ENCODE results near the gene DDX49.

DDX49 gene, protein sequence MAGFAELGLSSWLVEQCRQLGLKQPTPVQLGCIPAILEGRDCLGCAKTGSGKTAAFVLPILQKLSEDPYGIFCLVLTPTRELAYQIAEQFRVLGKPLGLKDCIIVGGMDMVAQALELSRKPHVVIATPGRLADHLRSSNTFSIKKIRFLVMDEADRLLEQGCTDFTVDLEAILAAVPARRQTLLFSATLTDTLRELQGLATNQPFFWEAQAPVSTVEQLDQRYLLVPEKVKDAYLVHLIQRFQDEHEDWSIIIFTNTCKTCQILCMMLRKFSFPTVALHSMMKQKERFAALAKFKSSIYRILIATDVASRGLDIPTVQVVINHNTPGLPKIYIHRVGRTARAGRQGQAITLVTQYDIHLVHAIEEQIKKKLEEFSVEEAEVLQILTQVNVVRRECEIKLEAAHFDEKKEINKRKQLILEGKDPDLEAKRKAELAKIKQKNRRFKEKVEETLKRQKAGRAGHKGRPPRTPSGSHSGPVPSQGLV

DNA sequence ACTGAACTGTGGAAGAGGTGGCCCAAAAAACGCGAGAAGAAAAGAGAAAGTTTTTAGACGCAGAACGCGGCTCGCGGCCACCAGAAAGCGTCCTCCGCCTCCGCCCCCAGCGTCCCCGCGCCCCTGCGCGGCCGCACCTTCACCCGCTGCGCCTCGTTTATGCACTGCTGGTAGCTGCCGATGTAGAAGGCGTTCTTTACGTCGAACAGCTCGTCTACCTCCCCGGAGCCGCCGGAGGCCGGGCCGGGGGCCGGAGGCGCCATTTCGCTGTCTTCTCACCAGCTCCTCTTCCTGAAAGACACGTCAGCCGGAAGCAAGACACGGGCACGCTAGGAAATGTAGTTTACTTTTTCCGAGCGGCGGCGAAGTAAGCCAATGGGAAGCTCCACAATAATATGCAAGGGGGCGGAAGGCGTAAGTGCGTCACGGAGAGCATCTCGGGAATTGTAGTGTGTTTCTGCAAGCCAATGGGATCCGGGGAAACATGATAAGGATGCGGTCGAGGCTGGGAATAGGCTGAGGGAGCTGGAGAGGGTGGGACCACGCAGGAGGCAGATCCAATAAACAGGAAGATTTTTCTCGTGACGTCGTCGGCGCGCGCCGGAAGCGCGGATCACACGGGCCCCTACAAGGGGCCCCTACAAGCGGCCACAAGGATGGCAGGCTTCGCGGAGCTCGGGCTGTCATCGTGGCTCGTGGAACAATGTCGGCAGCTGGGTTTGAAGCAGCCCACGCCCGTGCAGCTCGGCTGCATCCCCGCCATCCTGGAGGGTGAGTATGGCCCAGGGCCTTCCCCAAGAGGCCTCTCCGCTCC, at the start of gene DDX49, which contains the start of gene COPE:
Gene DDX49, plus strand, starts transcription at position 630 of the 814 bp plus-strand sequence. Its CDS starts 27 bp downstream, at position 657.
Gene COPE, minus strand, starts transcription at position 302 of the 814 bp plus-strand sequence. Its CDS starts 39 bp downstream, at position 263.
- DNase-seq = peak; percentile 100

DNA sequence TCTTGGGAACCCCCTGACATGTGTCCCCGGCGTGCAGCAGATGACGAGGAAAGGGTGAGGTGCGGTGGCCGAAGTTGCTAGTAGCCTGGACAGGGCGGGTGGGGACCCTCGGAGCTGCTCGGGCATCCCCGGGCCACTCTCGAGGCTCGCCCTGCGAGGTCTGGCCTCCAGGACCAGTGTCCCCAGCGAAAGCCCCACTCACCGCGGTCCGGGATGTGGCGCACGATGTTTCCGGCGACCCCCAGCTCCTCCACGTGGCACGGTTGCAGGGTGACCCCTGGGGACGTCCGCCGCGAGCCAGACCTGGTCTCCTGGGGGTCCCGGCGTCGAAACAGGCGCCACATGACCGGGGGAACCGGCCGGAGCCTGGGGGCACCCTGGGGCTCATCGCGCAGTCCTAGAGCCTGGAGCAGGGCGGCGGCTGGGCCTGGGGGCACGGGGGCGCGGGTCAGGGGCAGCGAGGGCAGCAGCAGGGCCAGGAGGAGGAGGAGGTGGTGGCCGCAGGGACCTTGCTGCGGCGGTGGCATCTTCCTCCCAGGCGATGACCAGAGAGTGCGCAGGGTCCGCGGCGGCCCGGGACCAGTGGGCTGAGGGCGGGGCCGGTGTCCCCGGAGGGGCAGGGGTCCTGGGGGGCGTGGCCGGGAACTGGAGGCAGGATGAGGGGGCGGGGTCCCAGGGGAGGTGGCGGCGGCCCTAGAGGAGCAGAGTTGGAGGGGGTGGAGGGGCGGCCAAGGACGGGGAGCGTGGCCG, 49.6 kb upstream of the DDX49 start:
- DNase-seq = no peak

DNA sequence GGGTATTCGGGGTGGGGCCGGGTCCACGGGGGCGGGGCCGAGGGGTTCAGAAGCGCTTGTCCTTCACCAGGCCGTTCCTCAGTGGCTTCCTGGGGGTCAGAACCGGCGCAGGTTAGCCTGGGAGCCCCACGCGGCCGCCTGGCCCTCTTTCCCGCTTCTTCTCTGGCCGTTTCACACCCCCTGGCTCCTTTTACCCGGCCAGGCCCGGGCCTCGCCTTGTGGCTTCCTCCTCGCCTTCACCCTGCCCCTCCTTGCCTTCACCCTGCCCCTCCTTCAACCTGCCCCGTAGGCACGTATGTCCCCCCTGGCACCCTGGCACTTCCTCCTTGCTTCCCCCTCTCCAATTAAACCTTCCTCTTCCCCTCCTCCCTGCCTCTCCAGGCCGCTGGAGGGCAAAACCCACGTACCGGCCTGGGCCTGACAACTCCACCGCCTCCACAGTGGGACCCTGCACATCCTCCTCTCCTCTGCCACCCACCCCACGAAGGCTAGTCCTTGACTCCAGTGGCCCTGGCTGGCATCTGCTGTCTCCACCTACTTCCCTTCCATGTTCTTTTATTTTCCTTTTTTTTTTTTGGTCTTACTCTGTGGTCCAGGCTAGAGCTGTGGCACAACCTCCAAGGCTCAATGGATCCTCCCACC, 48.9 kb upstream of the DDX49 start:
- no peak for DNase-seq

DNA sequence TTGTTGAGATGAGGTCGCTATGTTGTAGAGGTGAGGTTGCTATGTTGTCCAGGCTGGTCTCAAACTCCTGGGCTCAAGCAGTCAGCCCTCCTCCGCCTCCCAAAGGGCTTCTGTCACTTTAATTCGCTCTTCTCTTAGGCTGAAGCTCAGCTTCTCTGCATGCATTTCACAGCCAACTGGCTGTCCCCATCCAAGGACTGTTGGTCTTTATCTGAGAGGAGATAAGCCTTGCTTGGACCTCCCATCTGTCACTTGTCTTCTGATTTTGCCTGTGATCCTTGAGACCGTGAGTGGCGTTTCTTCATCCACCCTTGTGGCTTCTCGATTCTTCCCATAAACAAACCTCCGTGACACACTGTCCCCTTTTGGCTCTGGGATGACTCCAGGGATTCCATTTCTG, 48.0 kb upstream of the DDX49 start:
- DNase-seq = no peak

DNA sequence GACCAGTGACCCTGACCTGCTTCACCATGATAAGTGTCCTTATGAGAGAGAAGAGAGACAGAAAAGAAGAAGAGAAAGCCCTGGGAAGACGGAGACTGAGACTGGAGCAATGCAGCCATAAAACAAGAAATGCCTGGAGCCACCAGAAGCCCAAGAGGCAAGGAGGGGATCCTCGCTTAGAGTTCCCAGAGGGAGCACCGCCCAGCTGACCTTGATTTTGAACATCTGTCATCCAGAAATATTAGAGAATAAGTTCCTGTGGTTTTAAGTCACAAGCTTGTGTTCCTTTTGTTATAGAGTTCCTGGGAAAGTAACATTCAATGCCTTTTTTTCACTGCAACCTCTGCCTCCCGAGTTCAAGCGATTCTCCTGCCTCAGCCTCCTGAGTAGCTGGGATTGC, 43.8 kb upstream of the DDX49 start:
- DNase-seq = no peak

DNA sequence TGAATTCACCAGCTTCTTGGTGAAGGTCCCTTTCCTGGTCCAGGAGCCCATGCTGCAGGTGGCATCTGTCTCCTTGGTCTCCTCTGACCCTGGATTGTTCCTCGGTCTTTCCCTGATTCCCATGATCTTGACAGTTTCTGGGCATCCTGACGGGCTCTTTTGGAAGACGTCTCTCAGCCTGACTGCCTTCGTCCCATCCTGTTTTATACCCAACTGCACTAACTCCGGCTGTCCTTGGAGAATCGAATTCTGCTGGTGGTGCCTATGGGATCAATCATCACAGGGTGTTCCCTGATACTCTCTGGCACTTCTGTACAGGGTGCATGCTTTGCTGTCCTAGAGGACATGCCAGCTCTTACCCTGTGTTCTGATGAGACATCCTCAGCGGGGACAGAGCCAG, 42.6 kb upstream of the DDX49 start:
- no peak for DNase-seq

DNA sequence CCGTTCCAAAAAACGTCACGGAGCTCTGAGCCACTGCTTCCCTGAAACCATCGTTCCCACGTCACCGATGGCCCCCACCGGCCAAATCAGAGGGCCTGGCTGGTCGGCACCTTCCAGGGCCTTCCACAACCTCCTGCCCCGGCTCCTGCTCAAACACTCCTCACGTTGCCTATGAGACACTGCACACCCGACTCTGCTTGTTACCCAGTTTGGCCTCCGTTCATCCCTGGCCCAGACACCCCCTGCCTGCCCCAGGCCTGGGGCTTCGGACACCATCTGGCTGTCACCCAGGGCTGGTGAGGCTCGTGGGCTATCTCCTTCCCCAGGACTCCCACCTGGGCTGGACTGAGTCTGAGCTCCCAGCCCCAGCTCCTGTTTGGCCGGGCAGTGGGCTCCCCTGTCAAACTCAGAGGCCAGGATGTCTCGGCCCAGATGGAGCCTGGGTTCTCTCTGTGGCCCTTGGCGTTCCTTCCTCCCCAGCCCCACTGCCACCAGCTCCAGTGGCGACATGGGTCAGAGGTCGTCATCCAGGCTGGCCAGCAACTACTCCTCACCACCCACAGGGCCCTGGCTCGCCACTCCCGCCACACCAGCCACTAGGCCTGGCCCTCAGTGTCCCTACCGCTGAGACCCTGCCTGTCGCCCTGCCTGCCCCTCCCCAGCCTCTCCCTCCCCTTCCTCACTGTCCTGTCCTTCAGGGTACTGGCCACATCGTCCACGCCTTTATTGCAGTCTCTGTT, 41.3 kb upstream of the DDX49 start:
- DNase-seq = no peak

DNA sequence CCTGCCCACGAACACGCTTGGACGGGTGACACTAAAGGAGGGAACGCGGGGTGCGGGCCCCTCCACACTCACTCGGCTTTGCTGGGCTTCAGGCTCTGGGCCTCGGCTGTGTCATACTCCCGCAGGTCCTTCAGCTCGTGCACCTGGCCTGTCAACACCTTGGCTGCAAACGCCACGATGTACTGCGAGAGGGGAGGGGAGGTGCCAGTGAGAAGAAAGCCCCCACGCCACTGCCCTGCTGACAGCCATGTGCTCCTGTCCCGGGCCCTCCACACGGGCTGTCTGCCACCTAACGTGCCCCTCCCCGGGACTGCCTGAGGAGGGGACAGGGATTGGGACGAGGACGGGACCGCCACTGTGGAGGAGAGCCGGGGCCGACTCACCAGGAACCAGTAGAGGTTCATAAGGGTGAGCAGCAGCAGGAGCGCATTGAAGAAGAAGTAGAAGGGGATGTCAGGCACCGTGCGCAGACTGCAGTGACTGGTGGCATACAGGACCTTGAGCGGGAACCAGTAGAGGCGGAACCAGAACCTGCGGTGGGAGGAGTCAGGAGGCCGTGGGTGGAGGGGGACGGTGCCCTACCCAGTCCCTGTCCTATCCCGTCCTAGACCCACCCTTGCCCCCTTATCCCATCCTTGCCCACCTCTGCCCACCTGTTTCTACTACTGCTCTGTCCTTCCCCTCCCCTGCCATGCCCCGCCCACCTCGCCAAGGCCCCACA, 40.5 kb upstream of the DDX49 start:
- no peak for DNase-seq

DNA sequence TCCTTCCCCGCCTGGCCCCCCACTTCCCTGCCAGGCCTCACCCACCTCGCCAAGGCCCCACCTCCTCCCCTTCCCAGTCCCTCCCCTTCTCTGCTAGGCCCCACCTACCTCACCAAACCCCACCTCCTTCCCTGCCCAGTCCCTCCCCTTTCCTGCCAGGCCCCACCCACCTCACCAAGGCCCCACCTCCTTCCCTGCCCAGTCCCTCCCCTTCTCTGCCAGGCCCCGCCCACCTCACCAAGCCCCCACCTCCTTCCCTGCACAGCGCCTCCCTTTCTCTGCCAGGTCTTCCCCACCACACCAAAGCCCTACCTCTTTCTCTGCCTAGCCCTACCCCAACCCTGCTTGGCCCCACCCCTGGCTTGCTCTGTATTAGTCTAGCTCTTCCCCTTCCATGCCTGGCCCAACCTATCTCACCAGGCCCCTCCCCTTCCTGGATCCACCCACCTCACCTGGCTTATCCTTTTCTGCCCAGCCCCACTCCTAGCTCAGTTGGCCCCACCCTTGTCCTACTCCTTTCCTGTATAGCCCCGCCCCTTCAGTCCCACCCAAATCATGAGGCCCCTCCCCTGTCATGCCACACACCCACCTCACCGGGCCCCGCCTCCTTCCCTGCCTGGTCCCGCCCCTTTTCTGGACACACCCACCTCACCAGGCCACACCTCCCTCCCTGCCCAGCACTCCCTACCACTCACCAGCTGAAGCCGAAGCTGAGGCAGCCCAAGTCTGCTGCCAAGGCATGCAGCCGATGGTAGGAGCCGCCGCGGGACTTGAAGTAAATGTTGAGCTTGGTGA, 39.7 kb upstream of the DDX49 start:
- DNase-seq = no peak

DNA sequence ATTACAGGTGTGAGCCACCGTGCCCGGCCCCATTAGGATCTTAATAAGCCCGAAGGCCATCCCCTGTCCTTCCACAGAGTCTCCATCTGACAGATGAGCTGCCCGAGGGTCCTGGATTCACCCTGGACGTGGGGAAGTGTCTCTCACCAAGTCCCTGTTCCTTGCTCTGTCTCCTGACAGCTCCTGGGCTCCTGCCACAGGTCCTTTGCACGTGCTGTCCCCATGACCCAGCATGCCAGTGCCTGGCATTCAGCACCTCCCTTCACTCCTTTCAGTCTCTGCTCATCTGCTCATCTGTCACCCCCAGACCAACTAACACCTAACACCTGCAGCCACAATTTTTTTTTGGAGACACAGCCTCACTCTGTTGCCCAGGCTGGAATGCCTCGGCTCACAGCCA, 38.0 kb upstream of the DDX49 start:
- DNase-seq = no peak

DNA sequence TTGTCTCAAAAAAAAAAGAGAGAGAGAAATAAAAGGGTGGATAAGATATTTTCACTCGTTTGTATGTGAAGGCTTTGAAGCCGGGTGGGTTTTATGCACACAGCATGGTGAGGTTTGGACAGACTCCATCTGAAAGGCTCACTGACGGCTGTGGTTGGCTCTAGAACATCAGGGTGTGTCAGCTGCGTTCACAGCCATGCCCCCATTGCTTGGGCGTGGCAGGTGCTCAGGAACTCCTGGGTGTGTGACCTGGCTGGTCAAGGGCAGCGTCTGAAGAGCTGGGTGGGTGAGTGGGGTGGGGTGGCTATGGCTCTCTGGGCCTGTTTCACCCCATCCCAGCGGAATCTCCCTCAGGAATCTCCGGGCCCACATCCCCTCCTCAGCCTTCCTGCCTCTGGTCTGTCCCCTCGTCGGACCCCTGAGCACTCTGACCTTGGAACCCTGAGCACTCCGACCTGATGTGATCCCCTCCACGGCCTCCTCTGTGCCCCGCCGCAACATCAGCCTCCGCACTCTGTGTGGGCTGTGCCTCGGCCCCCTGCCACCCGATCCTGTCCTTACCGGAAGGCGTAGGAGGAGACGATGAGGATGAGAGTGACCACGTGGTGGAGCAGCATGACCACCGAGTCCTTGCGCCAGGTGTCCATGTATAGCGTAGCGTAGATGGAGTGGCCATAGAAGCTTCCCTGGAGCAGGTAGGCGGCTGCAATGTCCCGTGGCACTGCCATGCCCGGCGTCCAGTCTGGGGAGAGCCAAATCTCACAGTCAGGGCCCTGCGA, 35.8 kb upstream of the DDX49 start:
- no peak for DNase-seq

DNA sequence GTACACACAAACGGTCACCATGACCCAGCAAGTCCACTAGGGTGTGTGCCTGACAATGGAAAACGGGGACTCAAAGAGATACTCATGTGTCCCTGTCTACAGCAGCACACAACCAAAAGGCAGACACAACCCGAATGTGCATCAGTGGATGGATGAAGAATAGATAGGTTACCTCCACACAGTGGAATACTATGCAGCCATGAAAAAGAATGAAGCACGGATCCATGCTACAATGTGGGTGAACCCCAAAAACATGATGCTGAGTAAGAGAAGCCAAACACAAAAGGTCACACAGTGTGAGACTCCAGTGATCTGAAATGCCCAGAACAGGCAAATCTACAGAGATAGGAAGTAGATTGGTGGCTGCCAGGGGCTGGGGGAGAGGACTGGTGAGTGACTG, 32.5 kb upstream of the DDX49 start:
- no peak for DNase-seq

DNA sequence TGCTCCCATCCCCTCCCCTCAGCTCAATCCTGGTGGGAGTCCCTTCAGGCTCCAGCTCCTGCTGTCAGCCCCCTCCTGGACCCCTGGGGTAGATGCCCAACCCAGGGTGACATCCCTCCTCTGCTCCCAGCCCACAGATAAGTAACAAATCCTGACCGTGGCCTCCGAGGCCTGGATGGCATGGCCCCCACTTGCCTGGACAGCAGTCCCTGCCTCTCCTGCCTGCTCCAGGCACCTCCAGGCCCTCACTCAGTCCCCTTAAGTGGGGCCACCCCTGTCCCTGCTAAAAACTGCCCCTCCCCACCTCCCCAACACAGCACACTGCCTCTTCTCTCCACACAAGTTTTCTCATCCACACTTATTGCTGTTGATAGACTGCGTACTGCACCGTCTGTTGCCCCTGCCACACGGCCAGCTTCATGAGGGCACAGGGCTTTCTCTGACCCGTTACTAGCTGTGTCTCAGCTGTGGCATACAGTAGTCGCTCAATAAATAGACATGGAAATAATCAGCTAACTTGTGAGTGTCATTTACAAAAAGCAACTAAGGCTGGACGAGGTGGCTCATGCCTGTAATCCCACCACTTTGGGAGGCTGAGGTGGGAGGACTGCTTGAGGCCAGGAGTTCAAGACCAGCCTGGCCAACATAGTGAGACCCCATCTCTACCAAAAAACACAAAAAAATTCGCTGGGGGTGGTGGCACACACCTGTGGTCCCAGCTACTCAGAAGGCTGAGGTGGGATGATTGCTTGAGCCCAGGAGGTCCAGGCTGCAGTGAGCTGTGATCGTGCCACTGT, 29.4 kb upstream of the DDX49 start:
- DNase-seq = no peak

DNA sequence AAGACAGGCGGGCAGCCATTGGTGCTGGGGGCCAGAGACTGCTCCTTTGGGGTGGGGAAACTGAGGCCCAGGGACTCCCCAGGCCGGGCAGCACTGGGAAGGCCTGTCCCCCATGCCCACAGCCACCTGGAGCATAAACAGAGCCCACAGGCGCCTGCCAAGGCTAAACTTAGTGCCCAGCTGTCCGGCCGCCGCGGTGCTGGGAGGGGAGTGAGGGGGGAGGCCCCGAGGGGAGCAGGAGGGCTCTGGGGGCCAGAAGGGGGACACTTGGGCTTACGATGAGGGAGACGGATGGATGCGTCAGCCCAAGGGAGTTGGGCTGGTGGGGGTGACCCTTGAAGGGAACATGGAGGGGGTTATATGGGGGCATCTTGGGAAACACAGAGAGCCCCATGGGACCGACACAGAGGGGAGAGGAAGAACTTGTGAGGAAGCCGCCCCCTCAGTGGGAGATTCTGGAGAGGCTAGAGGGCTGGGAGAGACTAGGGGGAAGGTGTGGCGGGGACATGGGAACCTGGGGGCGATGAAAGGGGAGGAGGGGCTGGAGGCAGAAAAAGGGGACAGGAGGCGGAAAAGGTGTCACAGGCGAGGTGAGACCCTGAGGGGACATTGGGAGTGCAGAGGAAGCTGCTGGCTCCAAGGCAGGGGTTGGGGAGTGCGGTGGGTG, 25.8 kb upstream of the DDX49 start:
- no peak for DNase-seq

DNA sequence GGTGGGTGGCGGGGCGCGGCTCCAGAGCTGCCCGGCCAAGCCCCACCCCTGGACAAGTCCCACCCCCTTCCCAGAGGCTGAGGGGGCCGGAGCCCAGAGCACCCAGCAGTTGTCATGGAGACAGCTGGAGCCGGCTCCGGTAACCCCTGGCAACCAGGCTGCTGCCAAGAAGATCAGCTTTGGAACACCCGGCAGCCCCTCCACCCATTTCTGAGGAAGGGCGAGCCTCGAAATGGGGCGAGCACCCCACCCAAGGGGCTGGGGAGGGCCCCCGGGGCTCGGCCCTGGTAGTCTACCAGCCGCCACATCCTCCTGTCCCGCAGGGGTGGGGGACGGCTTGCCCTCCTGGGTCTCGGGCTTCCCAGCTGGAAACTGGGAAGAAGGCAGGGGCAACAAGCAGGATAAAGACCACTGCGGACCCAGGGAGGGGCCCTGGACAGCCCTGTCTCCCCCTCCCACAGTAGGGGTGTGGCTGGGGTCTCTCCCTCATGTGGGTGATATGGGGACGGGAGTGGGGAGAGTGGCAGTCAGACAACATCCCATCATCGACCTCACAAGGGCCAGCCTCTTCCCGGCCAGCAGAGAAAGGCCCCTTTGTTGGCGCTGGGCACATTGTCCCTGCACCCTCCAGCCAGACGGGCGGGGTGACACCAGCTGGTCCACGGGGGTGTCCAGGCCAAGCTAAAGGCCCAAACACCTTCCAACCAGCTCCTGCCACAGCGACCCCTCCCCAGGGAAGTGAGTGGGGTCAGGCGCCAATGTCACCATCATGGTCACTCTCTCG, 25.1 kb upstream of the DDX49 start:
- peak; percentile 75 for DNase-seq

DNA sequence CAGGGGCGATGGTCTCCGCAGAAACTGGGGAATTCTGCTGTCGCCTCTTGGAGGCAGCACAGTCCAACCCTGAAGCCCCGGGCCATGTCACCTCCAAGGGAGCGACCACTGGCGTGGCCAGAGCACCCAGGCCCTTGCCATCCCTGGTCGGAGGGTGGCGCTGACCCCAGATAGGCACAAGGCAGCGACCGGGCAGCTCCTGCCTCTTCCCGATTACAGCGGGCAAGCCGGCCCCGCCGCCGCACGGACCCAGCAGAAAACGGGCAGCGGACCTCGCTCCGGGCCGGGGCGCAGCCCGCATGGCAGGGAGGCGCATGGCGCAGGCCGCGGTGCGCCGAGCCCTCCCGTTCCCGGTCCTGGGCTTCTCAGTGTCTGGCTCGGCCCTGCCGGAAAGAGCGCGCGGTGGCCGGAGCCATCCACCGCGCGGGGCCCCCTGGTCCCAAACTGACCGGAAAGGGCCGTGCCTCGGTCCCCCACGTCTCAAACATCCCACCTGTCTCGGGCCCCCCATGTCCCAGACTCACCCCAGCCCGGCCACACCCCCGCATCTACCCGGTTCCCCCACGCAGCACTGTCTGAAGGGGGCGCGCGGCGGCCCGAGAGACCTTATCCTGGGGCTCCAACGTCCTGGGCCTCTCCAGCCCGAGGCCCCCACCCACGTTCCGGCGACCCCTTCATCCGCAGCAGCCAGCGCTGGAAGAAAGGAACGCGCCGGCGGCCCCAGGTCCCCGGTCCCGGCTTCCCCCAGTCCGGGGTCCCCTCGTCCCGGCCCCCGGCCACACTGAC, 24.3 kb upstream of the DDX49 start:
- no peak for DNase-seq
